OCI-LY3 (cell line): ENCODE data around the gene GMPS.
"Not testable (repeated sequence)": the region's sequence is repeated elsewhere in the genome, so short reads cannot be mapped to it uniquely, and the experiment has no call there.

Source experiments
- H2AFZ ChIP-seq: fragments of 200-600, 300-600 bp; shearing (Covaris generic); 2 replicates; pipeline ENCODE4 v1.6.0; 2014; ENCODE audit warnings: antibody characterized with exemption, low read depth, low read length
- H3K27ac ChIP-seq: fragments of 200-600, 300-600 bp; sonication (generic); 2 replicates; pipeline ENCODE4 v1.5.1; 2014; ENCODE audit warnings: mild to moderate bottlenecking, low read length, moderate library complexity, mixed read lengths
- H3K27me3 ChIP-seq: fragments of 200-600, 300-600 bp; sonication (generic); 2 replicates; pipeline ENCODE4 v1.6.1; 2014; ENCODE audit warnings: low read depth, low read length, mixed read lengths
- H3K36me3 ChIP-seq: fragments of 200-600, 300-600 bp; sonication (generic); replicated peaks from 2 replicates; pipeline ENCODE3; 2014; ENCODE audit warnings: low read depth, low read length, mixed read lengths
- H3K4me1 ChIP-seq: fragments of 300-600, 200-600 bp; sonication (generic); 2 replicates; pipeline ENCODE4 v1.6.1; 2014; ENCODE audit warnings: low read length, mixed read lengths
- H3K4me2 ChIP-seq: fragments of 200-600, 300-600 bp; sonication (generic); 2 replicates; pipeline ENCODE4 v1.6.1; 2014; ENCODE audit warnings: low read length, mixed read lengths
- H3K4me3 ChIP-seq: fragments of 300-600, 200-600 bp; sonication (generic); 2 replicates; pipeline ENCODE4 v1.5.1; 2014; ENCODE audit warnings: antibody characterized with exemption, mild to moderate bottlenecking, low read length, moderate library complexity
- H3K79me2 ChIP-seq: fragments of 300-600, 200-600 bp; shearing (Covaris generic); 2 replicates; pipeline ENCODE4 v1.6.1; 2014; ENCODE audit warnings: mild to moderate bottlenecking, low read length, mixed read lengths
- H3K9ac ChIP-seq: fragments of 300-600, 200-600 bp; shearing (Covaris generic); 2 replicates; pipeline ENCODE4 v1.6.0; 2014; ENCODE audit warnings: mild to moderate bottlenecking, low read length, moderate library complexity
- H3K9me3 ChIP-seq: fragments of 200-600, 300-600 bp; shearing (Covaris generic); 2 replicates; pipeline ENCODE4 v1.6.1; 2014; ENCODE audit warnings: low read length, mixed read lengths; ENCODE audit not compliant: insufficient read depth
- H4K20me1 ChIP-seq: fragments of 200-600, 300-600 bp; sonication (generic); 2 replicates; pipeline ENCODE4 v1.6.1; 2016; ENCODE audit warnings: low read length, mixed read lengths; ENCODE audit not compliant: insufficient read depth
- CTCF ChIP-seq: fragments of 200-600, 300-600 bp; sonication (generic); IDR thresholded peaks from 2 replicates; pipeline ENCODE4 v1.5.1; 2014; ENCODE audit warnings: antibody characterized with exemption, low read length, low read depth
- EZH2phosphoT487 ChIP-seq: fragments of 200-600 bp; shearing (Covaris generic); IDR thresholded peaks from 2 replicates; pipeline ENCODE4 v1.6.1; 2018; ENCODE audit warnings: antibody characterized with exemption, mixed run types, low read depth

GMPS gene

GRCh38 chr3:155861476-155862183 lies 8.8 kb upstream of the GMPS start:
- Histone ChIP-seq H3K4me3 (no peak overlapping the region), H2AFZ (no peak overlapping the region)

GRCh38 chr3:155862290-155862982 lies 8.0 kb upstream of the GMPS start:
- peak overlapping the region; percentile 65; the same call in 1 of the 2 replicates for H2AFZ ChIP-seq
- H3K4me2 ChIP-seq, result peak overlapping the region; percentile 44
- not testable (repeated sequence) for H4K20me1 ChIP-seq, H3K27me3 ChIP-seq, H3K36me3 ChIP-seq, H3K4me1 ChIP-seq, H3K27ac ChIP-seq, H3K9me3 ChIP-seq, H3K79me2 ChIP-seq, H3K9ac ChIP-seq
- peak overlapping the region; percentile 26; the same call in 1 of the 2 replicates for H3K4me3 ChIP-seq

More at GRCh38 chr3:155861476-155862183, 8.8 kb upstream of the GMPS start:
- H3K36me3 ChIP-seq, result no peaks in the 10 kb centered on the region
- peaks cover 8% of the 10 kb centered on the region; the same call in 1 of the 2 replicates for H3K4me1 ChIP-seq
- H3K9me3 ChIP-seq, result no peaks in the 10 kb centered on the region
- no peaks in the 10 kb centered on the region for H4K20me1 ChIP-seq
- no peak overlapping the region for H3K27ac ChIP-seq
- H3K9ac ChIP-seq, result no peak overlapping the region
- TF ChIP-seq EZH2phosphoT487 (no peak), CTCF (no peak)
- H3K27me3 ChIP-seq, result no peaks in the 10 kb centered on the region
- H3K79me2 ChIP-seq, result no peaks in the 10 kb centered on the region
- H3K4me2 ChIP-seq, result no peak overlapping the region

GRCh38 chr3:155863072-155863784 lies 7.2 kb upstream of the GMPS start:
- Histone ChIP-seq H3K4me3 (0 out of 2 replicates have a peak overlapping the region, but pooled peaks have one; percentile 26), H3K79me2 (no peaks in the 10 kb centered on the region), H3K27me3 (no peaks in the 10 kb centered on the region), H3K27ac (no peak overlapping the region), H3K9ac (no peak overlapping the region), H2AFZ (no peak overlapping the region), H4K20me1 (no peaks in the 10 kb centered on the region), H3K36me3 (no peaks in the 10 kb centered on the region), H3K9me3 (no peaks in the 10 kb centered on the region), H3K4me1 (peaks cover 8% of the 10 kb centered on the region; the same call in 1 of the 2 replicates), H3K4me2 (peak overlapping the region; percentile 44)
- TF ChIP-seq EZH2phosphoT487, result no peak
- TF ChIP-seq CTCF, result no peak

GRCh38 chr3:155869691-155870090 lies 759 bp upstream of the GMPS start:
- Histone ChIP-seq H3K4me1 (peaks cover 18% of the 10 kb centered on the region), H4K20me1 (peaks cover 30% of the 10 kb centered on the region), H3K36me3 (no peaks in the 10 kb centered on the region), H3K79me2 (peaks cover 42% of the 10 kb centered on the region), H3K9me3 (no peaks in the 10 kb centered on the region), H2AFZ (peak overlapping the region; percentile 88), H3K4me3 (peak overlapping the region; percentile 81), H3K27me3 (no peaks in the 10 kb centered on the region), H3K27ac (no peak overlapping the region), H3K4me2 (peak overlapping the region; percentile 71), H3K9ac (peak overlapping the region; percentile 64)
- TF ChIP-seq CTCF, result no peak
- TF ChIP-seq EZH2phosphoT487, result no peak
